NCI-H345 (cell line): Measurements from ENCODE around the gene SUN1.
"Not testable (repeated sequence)": the region's sequence is repeated elsewhere in the genome, so short reads cannot be mapped to it uniquely, and the experiment has no call there.

Experiments used
- DNase-seq: peaks from one replicate; lab custom pipeline; 2025; lab: John Stamatoyannopoulos, UW

SUN1 gene

DNA sequence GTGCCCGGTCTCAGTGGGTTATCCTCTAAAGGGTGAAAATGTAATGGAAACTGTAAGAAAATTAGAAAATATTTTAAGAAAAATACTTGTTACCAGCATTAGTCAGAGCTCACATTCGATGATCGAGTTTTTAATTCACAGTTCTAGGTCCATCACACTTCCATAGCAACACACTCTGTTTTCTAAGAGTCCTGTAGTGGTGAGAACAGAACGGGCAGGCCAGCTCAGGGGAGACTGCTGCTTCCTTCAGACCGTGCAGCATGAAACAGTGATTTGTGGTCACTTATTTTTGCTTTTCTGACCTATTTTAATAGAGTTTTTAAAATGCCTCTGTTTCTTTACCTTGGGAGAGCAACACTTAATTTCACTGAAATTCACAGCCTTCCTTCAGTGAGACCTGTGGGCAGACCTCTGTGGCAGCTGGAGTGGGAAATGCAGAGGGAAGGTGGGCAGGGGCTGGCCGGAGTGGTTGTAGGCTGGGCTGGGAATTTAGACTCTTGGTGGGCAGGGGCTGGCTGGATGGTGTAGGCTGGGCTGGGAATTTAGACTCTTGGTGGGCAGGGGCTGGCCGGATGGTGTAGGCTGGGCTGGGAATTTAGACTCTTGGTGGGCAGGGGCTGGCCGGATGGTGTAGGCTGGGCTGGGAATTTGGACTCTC is 1.5 kb downstream of the SUN1 start:
- no peak for DNase-seq

DNA sequence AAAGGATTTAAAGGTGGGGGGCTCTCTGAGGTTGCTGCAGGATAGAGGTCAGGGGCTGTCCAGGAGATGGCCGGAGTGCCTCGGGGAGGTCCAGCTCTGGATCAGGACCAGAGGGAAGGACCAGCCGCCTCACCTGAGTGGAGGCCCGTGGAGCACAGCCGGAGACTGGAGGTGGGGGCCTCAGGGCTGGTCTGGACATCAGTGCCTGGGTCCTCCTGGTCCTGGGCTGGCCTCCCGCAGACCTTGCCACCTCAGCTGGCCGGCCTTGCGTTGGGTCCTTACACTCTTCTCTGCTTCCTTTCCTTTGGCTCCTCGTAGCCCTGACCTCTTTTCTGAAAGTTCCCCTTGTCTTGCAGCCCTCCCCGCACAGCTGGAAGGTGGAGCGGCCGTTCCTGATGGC is 2.0 kb downstream of the SUN1 start:
- no peak for DNase-seq

DNA sequence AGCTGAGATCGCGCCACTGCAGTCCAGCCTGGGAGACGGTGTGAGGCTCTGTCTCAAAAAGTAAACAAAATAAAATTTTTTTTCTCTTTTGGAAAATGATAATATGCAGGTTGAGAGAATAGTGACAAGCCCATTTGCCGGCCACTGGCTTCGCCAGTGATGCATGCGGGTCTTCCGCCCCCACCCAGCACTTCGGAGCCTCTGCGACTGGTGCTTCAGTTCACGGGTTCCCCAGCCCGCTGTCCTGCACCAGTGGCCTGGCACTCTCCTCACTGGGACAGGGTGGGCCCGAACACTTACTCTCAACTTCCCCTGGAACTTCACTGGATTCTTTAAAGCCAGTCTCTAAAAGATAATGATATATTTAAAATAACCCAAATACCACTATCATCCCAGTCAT is 2.7 kb downstream of the SUN1 start:
- no peak for DNase-seq

DNA sequence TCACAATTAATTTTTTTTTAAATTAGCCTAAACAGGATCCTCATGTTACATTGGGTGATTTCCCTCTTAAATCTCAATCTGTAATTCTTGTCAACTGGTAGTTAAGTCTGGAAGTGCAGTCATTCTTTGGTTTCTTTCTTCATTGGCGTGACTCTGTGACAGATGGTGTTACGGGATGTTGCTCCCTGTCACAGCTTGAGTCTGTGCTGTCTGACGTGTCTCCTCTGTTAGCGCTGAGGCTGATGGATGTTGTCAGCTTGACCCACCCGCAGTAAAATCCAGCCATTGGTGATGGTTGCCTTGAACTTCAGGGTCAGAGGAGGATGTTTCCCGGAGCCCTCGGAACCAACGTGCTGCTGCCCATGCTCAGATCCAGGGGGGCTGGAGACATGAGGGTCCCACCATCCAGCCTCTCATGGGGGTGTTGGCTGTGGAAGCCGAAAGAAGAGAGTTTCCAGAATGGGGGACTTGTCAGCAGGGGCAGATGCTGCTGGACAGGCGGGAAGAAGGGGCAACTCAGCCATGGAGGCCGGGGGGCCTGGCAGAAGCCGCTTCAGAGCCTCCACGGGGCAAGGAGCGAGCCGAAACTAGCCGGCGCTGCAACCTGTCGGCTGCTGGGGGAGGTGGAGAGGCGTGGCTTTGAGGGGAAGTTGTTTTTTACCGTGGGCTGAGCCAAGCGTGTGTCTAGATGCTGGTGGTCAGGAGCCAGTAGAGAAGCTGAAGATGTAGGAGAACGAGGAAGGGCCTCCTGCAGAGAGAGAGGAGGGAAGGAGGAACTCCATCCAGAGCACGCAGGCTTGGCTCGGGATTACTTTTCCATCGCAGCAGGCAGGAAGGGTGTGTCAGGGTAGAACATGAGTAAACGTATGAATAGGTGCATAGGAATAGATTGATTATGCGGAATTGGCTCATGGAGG is 3.5 kb downstream of the SUN1 start:
- no peak for DNase-seq

DNA sequence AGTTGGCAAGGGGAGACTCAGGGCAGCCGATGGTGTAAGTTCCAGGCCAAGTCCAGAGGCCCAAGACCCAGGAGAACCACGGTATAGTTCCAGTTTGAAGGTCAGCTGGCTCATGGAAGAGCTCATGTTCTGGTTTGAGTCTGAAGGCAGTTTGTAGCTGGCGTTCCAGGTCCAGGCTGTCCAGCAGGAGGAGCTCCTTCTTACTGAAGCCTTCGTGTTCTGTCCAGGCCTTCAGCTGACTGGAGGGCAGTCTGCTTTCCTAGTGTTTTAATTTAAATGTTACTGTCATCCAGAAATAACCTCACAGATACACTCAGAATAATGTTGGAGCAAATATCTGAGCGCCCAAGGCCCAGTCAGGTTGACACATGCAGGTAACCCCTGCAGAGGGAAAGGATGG is 4.2 kb downstream of the SUN1 start:
- no peak for DNase-seq

DNA sequence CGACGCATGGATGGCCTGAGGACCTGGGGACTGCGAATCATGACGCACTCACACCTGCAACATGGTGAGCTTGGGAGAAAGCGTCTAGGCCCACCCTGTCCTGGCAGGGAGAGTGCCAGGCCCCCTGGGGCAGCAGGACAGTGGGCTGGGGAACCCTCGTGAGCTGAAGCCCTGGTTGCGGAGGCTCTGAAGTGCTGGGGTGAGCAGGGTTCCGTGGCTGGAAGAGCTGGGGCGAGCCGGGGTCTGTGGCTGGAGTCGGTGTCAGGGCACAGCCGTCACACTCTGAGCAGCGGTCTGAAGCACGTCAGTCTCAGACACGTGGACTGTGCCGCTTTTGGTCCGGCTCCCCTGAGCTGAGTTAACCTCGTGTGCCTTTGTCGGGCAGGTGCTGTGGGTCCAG is 4.7 kb downstream of the SUN1 start:
- no peak for DNase-seq

DNA sequence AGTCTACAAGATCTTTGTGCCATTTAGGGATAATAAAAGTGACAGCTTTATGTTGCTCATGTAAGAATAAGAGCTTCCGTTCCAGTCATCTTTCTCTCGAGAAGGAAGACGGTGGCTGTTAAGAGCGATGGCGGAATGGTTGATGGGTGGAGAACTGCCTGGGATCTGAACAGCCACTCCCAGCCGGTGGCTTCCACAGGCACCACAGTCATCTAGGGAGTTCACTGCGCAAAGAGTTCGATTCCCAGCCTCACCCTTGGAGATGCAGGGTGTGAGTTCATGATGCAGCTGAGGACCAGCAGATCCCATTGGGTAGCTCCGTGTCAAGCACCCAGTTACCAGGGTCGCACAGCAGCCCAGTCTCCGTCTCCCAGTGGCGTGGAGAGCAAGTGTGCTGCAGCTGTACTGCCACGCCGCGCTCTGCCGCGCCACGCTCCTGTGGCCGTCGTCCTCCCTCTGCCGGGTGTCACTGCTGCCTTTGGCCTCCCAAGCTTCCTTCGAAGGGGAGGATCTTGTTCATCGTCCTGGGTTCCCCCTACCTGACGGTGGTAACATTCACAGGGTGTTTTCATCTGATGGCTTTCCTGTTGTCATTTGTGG is 7.8 kb downstream of the SUN1 start:
- DNase-seq: no peak

DNA sequence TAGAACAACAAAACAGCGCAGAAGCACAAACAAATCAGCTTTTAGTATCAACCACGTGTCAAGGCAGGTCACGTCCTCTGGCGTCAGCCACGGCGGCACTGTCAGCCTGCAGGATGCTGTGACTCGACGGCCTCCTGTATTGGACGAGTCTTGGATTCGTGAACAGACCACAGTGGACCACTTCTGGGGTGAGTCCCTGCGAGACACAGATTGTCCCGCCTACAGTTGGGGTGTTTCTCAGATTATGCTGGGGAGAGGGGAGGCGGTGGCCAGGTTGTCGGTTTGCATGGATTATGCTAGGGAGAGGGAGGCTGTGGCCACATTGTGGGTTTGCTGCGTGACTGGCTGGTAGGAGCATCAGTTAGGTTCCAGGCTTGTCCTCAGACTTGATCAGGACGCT is 9.7 kb downstream of the SUN1 start:
- no peak for DNase-seq

DNA sequence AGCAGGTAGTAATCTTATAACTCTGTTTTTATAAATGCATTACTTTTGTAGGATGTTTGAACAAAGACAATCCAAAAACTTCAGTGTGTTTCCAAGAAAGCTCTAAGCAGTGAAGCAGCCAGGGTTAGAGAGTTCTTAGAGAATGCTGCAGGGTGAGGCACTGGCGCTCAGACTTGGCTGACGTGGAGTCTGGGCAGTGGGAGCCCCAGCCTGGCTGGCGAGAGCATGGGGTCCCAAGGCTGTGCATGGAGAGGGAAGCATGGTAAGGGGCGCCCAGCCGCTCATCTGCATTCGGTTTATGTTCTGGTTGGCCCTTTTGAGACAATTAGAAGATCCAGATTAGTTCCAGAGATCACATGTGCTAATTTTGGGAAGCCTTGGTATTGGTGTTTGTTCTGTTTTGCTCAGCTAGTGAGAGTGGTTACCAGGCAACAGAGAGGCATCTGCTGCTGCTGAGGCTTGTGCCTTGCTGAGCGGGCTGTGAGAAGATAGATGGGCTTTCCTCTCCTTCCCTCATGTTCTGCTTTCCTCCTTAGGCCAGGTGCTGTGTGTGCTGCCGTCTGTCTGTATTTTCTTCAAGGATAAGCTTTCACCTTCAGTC is 10.3 kb downstream of the SUN1 start:
- DNase-seq: no peak

DNA sequence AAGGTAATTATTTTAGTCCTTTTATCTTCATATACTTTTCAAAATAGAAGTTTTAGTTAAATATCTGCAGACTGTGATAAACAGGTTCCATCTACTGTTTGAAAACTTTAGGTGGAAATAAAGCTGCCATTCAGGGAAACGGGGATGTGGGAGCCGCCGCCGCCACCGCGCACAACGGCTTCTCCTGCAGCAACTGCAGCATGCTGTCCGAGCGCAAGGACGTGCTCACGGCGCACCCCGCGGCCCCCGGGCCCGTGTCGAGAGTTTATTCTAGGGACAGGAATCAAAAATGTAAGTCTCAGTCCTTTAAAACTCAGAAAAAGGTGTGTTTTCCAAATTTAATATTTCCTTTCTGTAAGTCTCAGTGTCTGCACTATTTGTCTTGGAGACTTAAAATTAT is 11.0 kb downstream of the SUN1 start:
- DNase-seq: no peak

DNA sequence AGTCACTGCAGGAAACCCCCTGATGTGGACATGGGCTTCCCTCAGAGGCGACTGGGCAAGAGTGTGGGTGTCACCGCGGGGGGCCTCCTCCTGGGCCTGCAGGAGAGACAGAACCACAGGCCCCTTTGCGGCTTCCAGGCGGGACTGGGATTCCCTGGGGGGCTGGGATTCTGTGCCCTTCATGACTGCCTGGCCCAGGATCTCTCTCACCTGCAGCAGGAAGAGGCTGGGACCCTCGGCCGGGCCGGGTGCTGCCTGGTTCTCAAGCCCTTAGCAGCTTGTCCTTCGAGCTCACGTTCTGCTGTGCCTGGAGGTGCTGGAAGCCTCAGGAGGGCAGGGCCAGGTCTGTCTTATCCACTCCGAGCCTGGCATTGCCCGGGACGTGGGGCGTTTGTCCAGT is 11.8 kb downstream of the SUN1 start:
- no peak for DNase-seq

DNA sequence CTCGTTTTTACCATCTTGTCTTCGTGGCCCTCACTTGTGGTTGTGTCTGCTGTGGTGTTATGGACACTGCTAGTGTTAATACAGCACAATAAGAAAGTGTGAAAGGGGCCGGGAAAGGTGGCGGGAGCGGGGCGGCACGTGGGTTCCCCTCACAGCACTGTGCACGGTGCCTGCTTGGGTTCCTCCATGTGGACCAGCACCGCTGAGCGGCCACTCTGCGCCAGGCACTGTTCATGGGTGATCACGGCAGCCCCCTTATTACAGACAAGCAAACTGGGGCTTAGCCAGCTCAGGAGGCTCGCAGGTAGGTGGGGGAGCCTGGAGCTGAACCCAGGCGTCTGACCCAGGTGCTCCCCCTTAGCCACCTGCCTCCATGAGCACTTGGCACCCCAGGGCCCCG is 12.2 kb downstream of the SUN1 start:
- no peak for DNase-seq

DNA sequence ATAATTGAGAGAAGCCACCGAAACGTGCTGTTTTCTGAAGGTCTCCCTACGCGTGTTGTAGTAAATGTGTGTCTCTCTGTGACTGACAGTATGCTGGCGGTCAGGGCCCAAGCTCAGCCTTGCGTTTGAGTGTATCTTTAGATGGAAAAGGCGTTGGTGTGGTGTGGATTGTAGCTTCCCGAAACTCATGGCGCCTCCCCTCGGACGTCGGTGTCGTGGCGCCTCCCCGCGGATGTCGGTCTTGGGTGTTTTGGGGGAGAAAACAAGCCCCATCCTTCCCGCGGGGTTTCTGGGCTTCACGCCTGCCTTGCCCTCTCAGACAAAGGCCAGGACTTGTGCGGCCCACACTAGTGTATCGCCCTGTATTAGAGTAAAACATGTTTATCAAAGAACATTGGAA is 12.8 kb downstream of the SUN1 start:
- no peak for DNase-seq

DNA sequence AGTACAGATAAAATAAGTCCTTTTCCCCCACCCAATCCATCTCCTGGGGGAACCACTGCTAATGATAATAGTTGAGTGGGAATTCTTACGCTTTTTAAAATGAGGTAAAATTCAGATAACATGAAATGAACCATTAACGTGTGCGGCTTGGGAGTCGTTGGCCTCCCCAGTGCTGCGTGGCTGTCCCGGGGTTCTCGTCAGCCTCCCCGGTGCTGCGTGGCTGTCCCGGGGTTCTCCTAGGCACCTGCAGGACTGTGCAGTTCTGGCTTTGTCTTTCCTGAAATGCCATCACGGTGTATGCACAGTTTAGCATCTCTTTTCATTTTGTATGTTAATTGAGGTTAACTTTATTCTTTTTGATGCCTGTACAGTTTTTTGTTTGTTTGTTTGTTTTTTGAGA is 13.5 kb downstream of the SUN1 start:
- no peak for DNase-seq

DNA sequence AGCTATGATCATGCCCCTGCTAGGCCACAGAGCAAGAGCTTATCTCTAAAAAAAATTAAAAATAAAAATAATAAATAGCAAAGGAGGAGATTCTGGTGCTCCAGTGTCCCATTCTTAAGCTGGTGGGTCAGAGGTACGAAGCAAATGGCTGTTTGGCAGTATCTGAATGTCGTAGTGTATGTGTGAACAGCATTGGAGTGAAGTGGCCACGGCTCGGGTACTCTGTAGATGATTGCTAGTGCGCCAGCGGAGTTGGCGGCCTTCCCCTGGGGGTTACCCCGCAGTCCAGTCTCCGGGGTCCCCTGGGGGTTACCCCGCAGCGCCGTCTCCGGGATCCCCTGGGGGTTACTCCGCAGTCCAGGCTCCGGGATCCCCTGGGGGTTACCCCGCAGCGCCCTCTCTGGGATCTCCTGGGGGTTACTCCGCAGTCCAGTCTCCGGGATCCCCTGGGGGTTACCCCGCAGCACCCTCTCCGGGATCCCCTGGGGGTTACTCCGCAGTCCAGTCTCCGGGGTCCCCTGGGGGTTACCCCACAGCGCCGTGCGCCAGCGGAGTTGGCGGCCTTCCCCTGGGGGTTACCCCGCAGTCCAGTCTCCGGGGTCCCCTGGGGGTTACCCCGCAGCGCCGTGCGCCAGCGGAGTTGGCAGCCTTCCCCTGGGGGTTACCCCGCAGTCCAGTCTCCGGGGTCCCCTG is 14.8 kb downstream of the SUN1 start:
- DNase-seq: not testable (repeated sequence)

DNA sequence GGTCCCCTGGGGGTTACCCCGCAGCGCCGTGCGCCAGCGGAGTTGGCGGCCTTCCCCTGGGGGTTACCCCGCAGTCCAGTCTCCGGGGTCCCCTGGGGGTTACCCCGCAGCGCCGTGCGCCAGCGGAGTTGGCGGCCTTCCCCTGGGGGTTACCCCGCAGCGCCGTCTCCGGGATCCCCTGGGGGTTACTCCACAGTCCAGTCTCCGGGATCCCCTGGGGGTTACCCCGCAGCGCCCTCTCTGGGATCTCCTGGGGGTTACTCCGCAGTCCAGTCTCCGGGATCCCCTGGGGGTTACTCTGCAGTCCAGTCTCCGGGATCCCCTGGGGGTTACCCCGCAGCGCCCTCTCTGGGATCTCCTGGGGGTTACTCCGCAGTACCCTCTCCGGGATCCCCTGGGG is 15.5 kb downstream of the SUN1 start:
- DNase-seq: not testable (repeated sequence)

DNA sequence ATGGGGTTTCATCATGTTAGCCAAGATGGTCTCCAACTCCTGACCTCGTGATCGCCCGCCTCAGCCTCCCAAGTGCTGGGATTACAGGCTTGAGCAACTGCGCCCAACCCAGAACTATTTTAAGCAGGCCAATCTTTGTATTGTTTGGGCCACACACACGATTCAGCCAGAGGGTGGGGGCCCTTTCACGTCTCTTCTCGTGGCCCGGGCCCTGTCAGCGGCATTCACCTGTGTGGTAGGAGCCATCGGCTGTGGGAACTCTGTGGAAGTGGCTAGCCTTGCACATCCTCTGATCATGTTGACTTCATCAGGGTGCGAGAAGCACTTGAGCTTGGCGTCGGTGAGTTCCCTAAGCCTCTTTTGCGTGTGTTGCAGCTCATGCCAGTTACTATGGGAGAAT is 16.9 kb downstream of the SUN1 start:
- no peak for DNase-seq

DNA sequence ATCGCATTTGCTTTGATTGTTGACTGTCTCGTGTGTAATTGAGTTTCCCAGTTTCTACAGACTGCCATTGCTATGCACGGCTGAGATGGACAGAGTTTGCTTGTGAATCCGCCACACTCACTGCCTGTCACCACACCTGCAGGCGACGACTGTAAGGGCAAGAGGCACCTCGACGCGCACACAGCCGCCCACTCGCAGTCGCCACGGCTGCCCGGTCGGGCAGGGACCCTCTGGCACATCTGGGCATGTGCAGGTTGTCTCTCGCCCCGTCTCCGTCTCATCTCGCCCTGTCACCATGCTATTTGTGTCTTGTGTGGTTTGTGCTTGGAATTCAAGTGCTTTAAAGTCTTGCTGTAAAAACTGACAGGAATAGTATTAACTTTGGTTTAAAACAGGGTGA is 17.5 kb downstream of the SUN1 start:
- DNase-seq: no peak

DNA sequence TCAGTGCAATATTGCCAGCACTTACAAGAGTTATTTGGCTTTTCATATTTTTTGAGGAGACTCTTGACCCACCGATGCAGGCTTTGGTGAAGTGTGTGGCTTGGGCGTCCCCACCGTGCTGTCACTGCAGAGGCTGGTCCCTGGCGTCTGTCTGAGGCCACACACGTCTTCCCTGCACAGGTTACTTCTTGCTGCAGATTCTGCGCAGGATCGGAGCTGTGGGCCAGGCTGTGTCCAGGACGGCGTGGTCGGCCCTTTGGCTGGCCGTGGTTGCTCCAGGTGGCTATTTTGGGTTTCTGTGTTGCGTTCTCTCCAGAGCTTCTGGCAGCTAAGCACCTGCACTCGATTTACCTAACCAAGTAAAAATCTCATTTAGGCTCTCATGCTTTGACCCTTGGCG is 18.9 kb downstream of the SUN1 start:
- no peak for DNase-seq

DNA sequence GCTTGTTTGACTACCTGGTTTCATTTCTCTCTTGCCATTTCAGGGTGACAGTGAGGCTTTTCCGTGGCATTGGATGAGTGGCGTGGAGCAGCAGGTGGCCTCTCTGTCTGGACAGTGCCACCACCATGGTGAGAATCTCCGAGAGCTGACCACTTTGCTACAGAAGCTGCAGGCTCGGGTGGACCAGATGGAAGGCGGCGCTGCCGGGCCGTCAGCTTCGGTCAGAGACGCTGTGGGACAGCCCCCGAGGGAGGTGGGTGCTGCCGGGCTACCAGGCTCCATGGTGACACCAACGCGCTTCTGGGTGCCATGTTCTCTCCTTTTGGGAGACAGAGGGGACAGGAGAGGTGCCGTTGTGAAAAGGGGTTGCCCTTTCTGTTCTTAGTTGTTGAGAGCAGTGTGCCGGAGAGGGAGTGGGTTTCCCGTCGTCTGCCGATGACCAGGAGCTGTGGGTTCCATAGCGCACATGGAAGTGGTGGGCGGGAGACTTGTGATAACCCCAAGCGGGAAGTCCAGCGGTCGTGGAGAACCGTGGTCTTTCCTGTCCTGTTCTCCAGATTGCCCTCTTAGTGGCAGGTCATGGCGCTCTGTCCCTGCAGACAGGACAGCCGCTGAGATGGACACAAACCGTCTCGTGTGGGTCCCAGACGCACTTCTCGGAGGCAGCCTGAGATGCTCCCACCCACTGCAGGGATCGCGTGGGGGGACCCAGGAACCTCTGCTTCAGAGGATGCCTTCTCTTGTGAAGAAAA is 21.3 kb downstream of the SUN1 start:
- DNase-seq: no peak

DNA sequence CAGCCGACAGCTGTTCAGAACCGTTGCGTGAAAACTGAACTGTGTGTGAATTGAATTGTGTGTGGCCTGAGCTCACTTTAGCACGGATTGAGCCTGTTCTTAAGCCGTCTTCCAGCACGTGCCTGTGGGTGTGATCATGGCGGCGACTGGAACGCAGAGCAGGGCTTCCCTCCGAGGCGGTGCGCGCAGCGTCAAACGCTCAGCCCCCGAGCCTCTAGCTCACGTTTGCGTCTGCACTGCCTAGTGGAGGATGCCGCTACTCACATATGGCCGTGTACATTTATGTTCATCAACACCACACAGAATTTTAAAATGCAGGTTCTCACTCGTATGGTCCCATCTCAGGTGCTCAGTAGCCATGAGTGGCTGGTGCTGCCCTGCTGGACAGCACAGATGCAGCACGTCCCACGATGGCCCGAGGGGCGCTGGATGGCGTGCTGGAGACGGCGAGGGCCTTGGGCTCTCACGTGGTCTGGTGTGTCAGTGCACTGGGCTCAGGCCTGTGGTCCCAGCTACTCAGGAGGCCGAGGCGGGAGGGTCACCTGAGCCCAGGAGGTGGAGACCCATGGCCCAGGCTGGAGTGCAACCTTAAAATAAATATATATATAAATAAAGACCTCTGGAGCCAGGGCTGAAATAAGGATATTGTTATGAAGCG is 22.0 kb downstream of the SUN1 start:
- no peak for DNase-seq
